Activated naive CD8-positive, alpha-beta T cell treated with anti-CD3 and anti-CD28 coated beads, Interleukin-2, amount 10 ng/mL, durations not matched to agents 7 days and 5 days (primary cell): ENCODE measurements around the gene KRTAP10-5. TPM values are rescaled to one million over a fixed set of nuclear protein-coding genes. Genes with fewer than 3 reads are reported as not detected.

Experiments
- total RNA-seq, 2 experiments: library from RNA; stranded (reverse); gene quantifications; one replicate each; pipeline ENCODE4 v1.2.3, GENCODE V29; 2021

The KRTAP10-5 gene
- total RNA-seq, 2 experiments from 2014 or later: not detected

Other genes starting within 250 kb of the KRTAP10-5 start
- gene CFAP410, start 241.2 kb downstream of the KRTAP10-5 start, total RNA-seq: 10 to 100 TPM; 23.7 TPM
- 10 to 100 TPM; 29.6 to 31.1 TPM for gene TRPM2, start 227.0 kb downstream of the KRTAP10-5 start, total RNA-seq
- 1 to 10 TPM; 3.0 to 3.5 TPM for gene LRRC3, start 125.1 kb downstream of the KRTAP10-5 start, total RNA-seq
- gene KRTAP10-1, start 40.4 kb downstream of the KRTAP10-5 start, total RNA-seq: not detected
- not detected for gene KRTAP10-2, start 29.1 kb downstream of the KRTAP10-5 start, total RNA-seq
- gene KRTAP10-3, start 21.8 kb downstream of the KRTAP10-5 start, total RNA-seq: not detected
- not detected for gene KRTAP10-4, start 6.9 kb downstream of the KRTAP10-5 start, total RNA-seq
- not detected for gene KRTAP10-6, start 11.9 kb upstream of the KRTAP10-5 start, total RNA-seq
- not detected for gene KRTAP10-7, start 20.0 kb upstream of the KRTAP10-5 start, total RNA-seq
- gene KRTAP10-8, start 31.5 kb upstream of the KRTAP10-5 start, total RNA-seq: not detected
- gene KRTAP10-9, start 46.5 kb upstream of the KRTAP10-5 start, total RNA-seq: not detected
- gene KRTAP10-10, start 56.8 kb upstream of the KRTAP10-5 start, total RNA-seq: not detected
- not detected for gene KRTAP10-11, start 65.8 kb upstream of the KRTAP10-5 start, total RNA-seq
- gene KRTAP12-4, start 74.1 kb upstream of the KRTAP10-5 start, total RNA-seq: not detected
- gene KRTAP12-3, start 77.3 kb upstream of the KRTAP10-5 start, total RNA-seq: not detected
- not detected for gene KRTAP12-2, start 86.3 kb upstream of the KRTAP10-5 start, total RNA-seq
- not detected for gene KRTAP12-1, start 101.6 kb upstream of the KRTAP10-5 start, total RNA-seq
- not detected for gene KRTAP10-12, start 116.6 kb upstream of the KRTAP10-5 start, total RNA-seq
- not detected for gene TSPEAR, start 131.0 kb upstream of the KRTAP10-5 start, total RNA-seq
- 100 to 1,000 TPM; 111 TPM for gene UBE2G2, start 221.2 kb upstream of the KRTAP10-5 start, total RNA-seq
- gene SUMO3, start 237.5 kb upstream of the KRTAP10-5 start, total RNA-seq: 10 to 100 TPM; 81.5 to 82.6 TPM